A549 (cell line): ENCODE measurements around the gene SH3RF3.

Source experiments
- EP300 ChIP-seq, 2 experiments: fragments of >200 bp; sonication (Bioruptor Twin); formaldehyde crosslinking; IDR thresholded peaks; 2 replicates in 1 of 2; 3 replicates in 1 of 2; pipeline ENCODE4 v1.6.1; 2016 to 2017
- HOXA7 ChIP-seq: fragments of 250-450 bp; sonication (Bioruptor Pico); IDR thresholded peaks from 2 replicates; pipeline ENCODE4 v1.5.0; 2020; ENCODE audit warnings: mild to moderate bottlenecking, moderate library complexity
- JUN ChIP-seq, 2 experiments: fragments of >200 bp; sonication (Bioruptor Twin); formaldehyde crosslinking; IDR thresholded peaks; 2 replicates in 1 of 2; 3 replicates in 1 of 2; pipeline ENCODE4 v1.6.1; 2016 to 2017
- JUNB ChIP-seq: fragments of >200 bp; sonication (Bioruptor Twin); formaldehyde crosslinking; IDR thresholded peaks from 2 replicates; pipeline ENCODE4 v1.6.1; 2016
- KDM1A ChIP-seq: fragments of 200-600 bp; sonication (generic); IDR thresholded peaks from 2 replicates; pipeline ENCODE4 v1.6.1; 2016; ENCODE audit warnings: low read depth, mild to moderate bottlenecking
- MAFK ChIP-seq: fragments of 450-650 bp; IDR thresholded peaks from 2 replicates; pipeline ENCODE4 v1.6.1; 2014; ENCODE audit not compliant: partially characterized antibody
- NR3C1 ChIP-seq: fragments of >200 bp; sonication (Bioruptor Twin); formaldehyde crosslinking; IDR thresholded peaks from 3 replicates; pipeline ENCODE4 v1.6.1; 2017
- PHF8 ChIP-seq: fragments of 200-600 bp; sonication (generic); IDR thresholded peaks from 2 replicates; pipeline ENCODE4 v1.6.1; 2016; ENCODE audit warnings: low read depth, mild to moderate bottlenecking, antibody characterized with exemption, moderate library complexity, borderline replicate concordance
- POLR2A ChIP-seq: IDR thresholded peaks from 2 replicates; pipeline ENCODE4 v1.6.1; 2012; ENCODE audit warnings: mild to moderate bottlenecking, low read length
- RAD21 ChIP-seq, 2 experiments: fragments of >200 bp in 1 of 2; sonication (Bioruptor Twin) in 1 of 2; formaldehyde crosslinking in 1 of 2; IDR thresholded peaks in 1 of 2; conservative IDR thresholded peaks in 1 of 2; 2 replicates in 1 of 2; 3 replicates in 1 of 2; pipeline ENCODE4 v1.6.1; 2012 to 2018; ENCODE audit warnings: inconsistent platforms in 1 of 2
- SREBF2 ChIP-seq: fragments of 450-650 bp; IDR thresholded peaks from 2 replicates; pipeline ENCODE4 v1.6.1; 2014; ENCODE audit warnings: mild to moderate bottlenecking, moderate library complexity
- TF ChIP-seq, protein P1 (sequence below): fragments of >200 bp; sonication (Bioruptor Twin); formaldehyde crosslinking; IDR thresholded peaks from 3 replicates; pipeline ENCODE4 v1.5.1; 2016
- TF ChIP-seq, protein P2 (sequence below): fragments of >200 bp; sonication (Bioruptor Twin); formaldehyde crosslinking; IDR thresholded peaks from 3 replicates; pipeline ENCODE4 v1.6.1; 2016

DNA sequence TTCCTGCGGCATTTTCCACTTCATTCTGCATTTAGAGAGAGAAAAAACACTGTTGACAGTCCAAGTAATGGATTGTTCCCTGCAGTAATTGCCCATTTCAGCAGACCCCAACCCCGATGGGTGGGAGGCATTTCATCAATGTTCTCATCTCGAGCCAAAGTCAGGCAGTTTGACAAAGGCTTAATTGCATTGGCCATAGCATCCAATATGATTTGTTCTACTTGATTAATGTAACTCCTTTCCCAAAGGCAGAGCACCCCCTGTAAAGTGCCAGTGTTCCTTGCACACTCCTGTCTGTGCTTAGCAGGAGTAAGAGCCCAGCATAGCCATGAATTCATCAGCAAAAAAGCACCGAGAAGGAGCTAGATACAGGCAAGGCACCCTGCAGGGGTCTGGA is 310.4 kb downstream of the SH3RF3 start:
- TF ChIP-seq, protein P1, sequence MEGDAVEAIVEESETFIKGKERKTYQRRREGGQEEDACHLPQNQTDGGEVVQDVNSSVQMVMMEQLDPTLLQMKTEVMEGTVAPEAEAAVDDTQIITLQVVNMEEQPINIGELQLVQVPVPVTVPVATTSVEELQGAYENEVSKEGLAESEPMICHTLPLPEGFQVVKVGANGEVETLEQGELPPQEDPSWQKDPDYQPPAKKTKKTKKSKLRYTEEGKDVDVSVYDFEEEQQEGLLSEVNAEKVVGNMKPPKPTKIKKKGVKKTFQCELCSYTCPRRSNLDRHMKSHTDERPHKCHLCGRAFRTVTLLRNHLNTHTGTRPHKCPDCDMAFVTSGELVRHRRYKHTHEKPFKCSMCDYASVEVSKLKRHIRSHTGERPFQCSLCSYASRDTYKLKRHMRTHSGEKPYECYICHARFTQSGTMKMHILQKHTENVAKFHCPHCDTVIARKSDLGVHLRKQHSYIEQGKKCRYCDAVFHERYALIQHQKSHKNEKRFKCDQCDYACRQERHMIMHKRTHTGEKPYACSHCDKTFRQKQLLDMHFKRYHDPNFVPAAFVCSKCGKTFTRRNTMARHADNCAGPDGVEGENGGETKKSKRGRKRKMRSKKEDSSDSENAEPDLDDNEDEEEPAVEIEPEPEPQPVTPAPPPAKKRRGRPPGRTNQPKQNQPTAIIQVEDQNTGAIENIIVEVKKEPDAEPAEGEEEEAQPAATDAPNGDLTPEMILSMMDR, result no peak
- TF ChIP-seq NR3C1 (no peak), MAFK (no peak), HOXA7 (CRISPR knock-in tag) (no peak), JUN (IDR thresholded peaks at IDR 0.05) (no peak), RAD21 (conservative IDR thresholded peaks at IDR 0.05 in 1 of 2, IDR thresholded peaks at IDR 0.05 in 1 of 2) (no peak), KDM1A (no peak), POLR2A (no peak), SREBF2 (no peak), EP300 (IDR thresholded peaks at IDR 0.05) (no peak), JUNB (no peak), PHF8 (no peak)
- TF ChIP-seq, protein P2, sequence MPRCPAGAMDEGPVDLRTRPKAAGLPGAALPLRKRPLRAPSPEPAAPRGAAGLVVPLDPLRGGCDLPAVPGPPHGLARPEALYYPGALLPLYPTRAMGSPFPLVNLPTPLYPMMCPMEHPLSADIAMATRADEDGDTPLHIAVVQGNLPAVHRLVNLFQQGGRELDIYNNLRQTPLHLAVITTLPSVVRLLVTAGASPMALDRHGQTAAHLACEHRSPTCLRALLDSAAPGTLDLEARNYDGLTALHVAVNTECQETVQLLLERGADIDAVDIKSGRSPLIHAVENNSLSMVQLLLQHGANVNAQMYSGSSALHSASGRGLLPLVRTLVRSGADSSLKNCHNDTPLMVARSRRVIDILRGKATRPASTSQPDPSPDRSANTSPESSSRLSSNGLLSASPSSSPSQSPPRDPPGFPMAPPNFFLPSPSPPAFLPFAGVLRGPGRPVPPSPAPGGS, result no peak
